NCI-H2029 (cell line): ENCODE results near the gene UNC5B.
"Not testable (repeated sequence)": the region's sequence is repeated elsewhere in the genome, so short reads cannot be mapped to it uniquely, and the experiment has no call there.

Experiments
- DNase-seq: peaks from one replicate; lab custom pipeline; 2025; lab: John Stamatoyannopoulos, UW

The UNC5B gene

DNA sequence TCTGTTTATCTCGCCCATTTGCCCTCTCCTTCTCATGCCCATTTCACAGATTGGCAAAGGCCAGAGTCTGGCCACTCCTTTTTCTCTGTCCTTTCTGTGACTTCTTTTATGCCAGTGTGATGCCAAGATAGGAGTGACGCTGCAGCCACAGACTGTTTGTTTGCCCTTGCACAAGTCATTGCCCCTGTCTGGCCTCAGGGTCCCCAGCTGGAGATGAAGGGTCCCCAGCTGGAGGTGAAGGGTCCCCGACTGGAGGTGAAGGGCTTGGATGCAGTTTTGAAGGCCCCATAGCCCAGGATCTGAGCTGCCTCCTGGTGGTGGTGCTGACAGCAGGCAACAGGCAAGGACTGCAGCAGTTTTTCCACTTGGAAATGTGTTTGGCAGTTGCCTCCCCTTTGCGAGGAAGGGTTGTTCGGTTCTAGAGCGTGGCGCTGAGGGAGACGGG lies 55.9 kb downstream of the UNC5B start:
- DNase-seq, result no peak

DNA sequence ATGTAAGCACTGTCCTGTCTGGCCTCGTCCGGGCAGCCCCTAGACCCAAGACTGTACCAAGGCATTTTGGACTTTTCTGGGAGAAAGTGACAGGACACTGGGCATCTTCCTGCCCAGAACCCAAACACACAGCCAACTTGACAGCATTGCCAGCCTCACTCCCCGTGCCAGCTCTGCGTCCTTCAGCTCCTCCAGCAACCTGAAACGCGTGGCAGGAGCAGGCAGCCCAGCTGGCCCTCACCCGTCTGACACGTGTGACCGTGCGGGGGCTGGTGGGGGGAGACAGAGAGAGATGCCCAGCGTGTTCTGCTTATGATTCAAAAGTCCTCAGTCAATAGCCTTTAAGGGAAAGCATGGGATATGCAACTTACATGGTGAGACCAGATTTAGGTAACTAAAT lies 56.4 kb downstream of the UNC5B start:
- no peak for DNase-seq

GRCh38 chr10:71269301-71270288 lies 57.2 kb downstream of the UNC5B start:
- no peak for DNase-seq

GRCh38 chr10:71270301-71271220 lies 58.2 kb downstream of the UNC5B start:
- no peak for DNase-seq

- no peak for DNase-seq
These were observed 59.3 kb downstream of the UNC5B start for GRCh38 chr10:71271662-71272055.

- no peak for DNase-seq
These were observed 59.8 kb downstream of the UNC5B start for GRCh38 chr10:71272056-71272771.

- not testable (repeated sequence) for DNase-seq
These were observed 60.6 kb downstream of the UNC5B start for GRCh38 chr10:71272974-71273373.

GRCh38 chr10:71273506-71273905 lies 61.1 kb downstream of the UNC5B start:
- no peak for DNase-seq

GRCh38 chr10:71274901-71275796 lies 62.8 kb downstream of the UNC5B start:
- no peak for DNase-seq

GRCh38 chr10:71276873-71277272 lies 64.5 kb downstream of the UNC5B start:
- DNase-seq, result no peak

- DNase-seq, result no peak
These were observed 65.7 kb downstream of the UNC5B start for GRCh38 chr10:71277914-71278665.

DNA sequence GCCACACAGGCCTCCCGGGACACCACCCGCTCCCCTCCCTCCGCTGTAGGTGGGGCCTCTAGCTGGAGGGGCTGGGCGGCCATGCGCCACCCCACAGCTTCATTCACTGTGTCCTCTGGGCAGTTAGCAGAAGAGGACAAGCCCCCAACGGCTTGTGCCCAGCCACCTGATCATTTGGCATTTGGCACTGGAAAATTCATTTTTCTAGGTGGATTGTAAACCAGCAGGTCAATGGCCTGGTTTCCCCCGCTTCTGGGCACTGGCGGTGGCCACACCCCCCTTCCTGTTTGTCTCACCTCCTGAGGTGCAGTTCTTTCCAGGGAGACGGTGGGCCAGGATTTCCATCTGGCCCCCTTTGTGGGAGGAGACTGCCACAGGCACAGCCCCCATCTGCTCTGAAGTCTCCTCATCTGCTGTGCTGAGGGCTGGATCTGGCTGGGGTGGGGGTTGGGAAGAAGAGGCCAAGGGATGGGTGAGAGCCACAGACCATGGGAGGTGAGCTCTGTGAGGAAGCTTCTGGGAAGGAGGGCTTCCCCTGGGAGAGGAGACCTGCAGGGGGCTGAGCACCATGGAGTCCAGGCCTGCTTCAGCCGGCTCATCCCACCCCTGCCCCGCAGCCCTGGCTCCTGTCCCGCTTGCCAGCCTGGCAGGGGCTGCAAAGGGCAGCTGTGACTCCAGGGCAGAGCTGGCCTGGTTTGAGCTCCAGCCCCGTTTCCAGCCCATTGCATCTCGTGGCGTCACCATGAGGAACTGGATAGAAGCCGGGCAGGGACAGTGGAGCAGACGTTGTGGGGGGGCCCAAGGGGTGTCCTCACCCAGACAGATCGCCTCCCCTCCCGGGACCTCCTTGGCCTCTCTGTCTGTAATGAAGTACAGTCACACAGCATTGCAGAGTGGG lies 66.6 kb downstream of the UNC5B start:
- DNase-seq, result no peak

GRCh38 chr10:71279590-71280170 lies 67.3 kb downstream of the UNC5B start:
- no peak for DNase-seq

DNA sequence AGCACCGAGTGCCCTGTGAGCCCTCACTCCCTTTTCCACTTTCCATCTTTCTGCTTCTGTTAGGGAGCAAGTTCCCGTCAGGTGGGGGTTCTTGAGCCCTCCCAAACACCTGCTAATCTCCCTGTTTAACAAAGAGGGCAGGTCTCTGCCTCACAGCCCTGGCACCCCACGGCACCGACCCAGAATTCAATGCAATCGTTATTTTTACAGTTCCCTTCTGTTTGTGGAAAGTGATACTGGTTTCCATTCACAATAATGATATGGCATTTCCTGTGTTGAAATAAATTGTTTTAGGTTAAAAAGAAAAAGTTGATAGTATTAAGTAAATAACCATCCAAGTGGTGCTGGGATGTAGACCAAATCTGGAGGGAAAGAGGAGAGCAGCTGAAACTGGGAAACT lies 67.8 kb downstream of the UNC5B start:
- DNase-seq, result no peak

- DNase-seq, result no peak
These were observed 68.5 kb downstream of the UNC5B start for GRCh38 chr10:71280825-71281224.

GRCh38 chr10:71281646-71282322 lies 69.4 kb downstream of the UNC5B start:
- DNase-seq, result no peak

DNA sequence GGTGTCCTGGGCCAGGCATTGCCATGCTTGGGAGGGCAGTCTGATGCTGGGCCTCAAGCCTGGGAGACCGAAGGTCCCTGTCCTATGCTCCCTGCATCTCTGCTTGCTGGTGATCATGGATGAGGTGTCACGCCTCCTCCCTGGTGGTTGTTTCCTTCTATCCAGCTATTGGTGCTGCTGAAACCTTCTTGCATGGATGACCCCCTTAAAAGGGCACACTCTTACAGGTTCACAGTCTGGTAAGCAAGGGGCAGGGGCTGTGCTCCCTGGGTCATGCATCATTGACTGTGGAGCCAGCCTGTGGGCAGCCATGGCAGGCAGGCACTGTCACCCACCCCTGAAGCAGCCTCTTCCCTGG lies 69.9 kb downstream of the UNC5B start:
- no peak for DNase-seq

GRCh38 chr10:71283410-71283809 lies 71.0 kb downstream of the UNC5B start:
- no peak for DNase-seq
